ENCODE measurements around the gene CSTF1. TPM values are rescaled to one million over a fixed set of nuclear protein-coding genes. Genes with fewer than 3 reads are reported as not detected.

The CSTF1 gene
- total RNA-seq, 2 donors from 2014 or later = 68.5 to 88.7 TPM

GRCh38 chr20:56447227-56447626 is 54.8 kb downstream of the CSTF1 start:
- H3K36me3 Mint-ChIP-seq = peaks cover 11 to 20% of the 10 kb centered on the region in 2 donors
- H3K27ac Mint-ChIP-seq = no peak overlapping the region
- H3K9me3 Mint-ChIP-seq = no peaks in the 10 kb centered on the region
- DNase-seq (ENCODE audit: low spot score in 2 of 2) (no peak), ATAC-seq (no peak)

- peaks cover 5 to 11% of the 10 kb centered on the region in 2 donors for H3K36me3 Mint-ChIP-seq
- ATAC-seq = no peak
- H3K9me3 Mint-ChIP-seq = no peaks in the 10 kb centered on the region
- H3K27ac Mint-ChIP-seq = no peak overlapping the region
- no peak for DNase-seq (ENCODE audit: low spot score in 2 of 2)
These were observed 57.0 kb downstream of the CSTF1 start for GRCh38 chr20:56449459-56449858.

GRCh38 chr20:56451056-56451765 is 58.8 kb downstream of the CSTF1 start:
- no peak for ATAC-seq
- DNase-seq (ENCODE audit: low spot score in 2 of 2) = no peak
- H3K36me3 Mint-ChIP-seq = peaks cover 5 to 11% of the 10 kb centered on the region in 2 donors
- H3K27ac Mint-ChIP-seq = no peak overlapping the region
- H3K9me3 Mint-ChIP-seq = no peaks in the 10 kb centered on the region

- H3K27ac Mint-ChIP-seq = peak overlapping the region in 1 of 2 donors; percentile 82
- no peaks in the 10 kb centered on the region for H3K9me3 Mint-ChIP-seq
- ATAC-seq = no peak
- no peak for DNase-seq (ENCODE audit: low spot score in 2 of 2)
- H3K36me3 Mint-ChIP-seq = peaks cover 5 to 11% of the 10 kb centered on the region in 2 donors
These were observed 60.9 kb downstream of the CSTF1 start for GRCh38 chr20:56453352-56453751.

GRCh38 chr20:56454754-56455153 is 62.3 kb downstream of the CSTF1 start:
- peak in 1 of 2 donors; percentile 39 for DNase-seq (ENCODE audit: low spot score in 2 of 2)
- H3K36me3 Mint-ChIP-seq = peaks cover 5 to 11% of the 10 kb centered on the region in 2 donors
- ATAC-seq = peak in 1 of 2 donors; percentile 99
- H3K9me3 Mint-ChIP-seq = no peaks in the 10 kb centered on the region
- peak overlapping the region in 1 of 2 donors; percentile 93 for H3K27ac Mint-ChIP-seq

Other genes starting within 250 kb of the CSTF1 start
- not detected for gene MC3R, start 143.9 kb upstream of the CSTF1 start, total RNA-seq
- 1 to 10 TPM; 5.8 to 6.3 TPM for gene FAM210B, start 33.7 kb upstream of the CSTF1 start, total RNA-seq
- gene AURKA, start 430 bp upstream of the CSTF1 start, total RNA-seq = 100 to 1,000 TPM in 1 of 2 donors, 10 to 100 TPM in 1; 93.0 to 130 TPM
- gene CASS4, start 19.6 kb downstream of the CSTF1 start, total RNA-seq = 1 to 10 TPM; 5.1 to 6.5 TPM
- gene RTF2, start 76.0 kb downstream of the CSTF1 start, total RNA-seq = 10 to 100 TPM; 75.8 to 85.5 TPM
- gene FAM209A, start 132.1 kb downstream of the CSTF1 start, total RNA-seq = 1 to 10 TPM in 1 of 2 donors, under 1 TPM in 1; 0.77 to 1.1 TPM
- 1 to 10 TPM in 1 of 2 donors, under 1 TPM in 1; 0.88 to 1.2 TPM for gene FAM209B, start 140.6 kb downstream of the CSTF1 start, total RNA-seq
- not detected for gene TFAP2C, start 236.7 kb downstream of the CSTF1 start, total RNA-seq

All from activated naive CD4-positive, alpha-beta T cell treated with anti-CD3 and anti-CD28 coated beads, Interleukin-2, amount 50 U/mL, for 72 hours (primary cell).